Endothelial cell of umbilical vein (primary cell): ENCODE measurements around the gene LYPD4. TPM values are rescaled to one million over a fixed set of nuclear protein-coding genes. Genes with fewer than 3 reads are reported as not detected.

Experiments used
- BruUV-seq: library from RNA; stranded (reverse); fragments of 400-500 nt; replicated peaks from 2 replicates; lab custom pipeline; 2021; lab: Mats Ljungman, UMichigan
- CTCF ChIA-PET: fragments of 300-600, 350-600 bp; sonication (Branson Sonifier 250); formaldehyde crosslinking; loops from one replicate; lab custom pipeline; 2021; ENCODE audit warnings: antibody characterized with exemption, inconsistent platforms; lab: Charles Lee
- POLR2A ChIA-PET: fragments of 300-600, 350-600 bp; sonication (Branson Sonifier 250); formaldehyde crosslinking; loops from one replicate; lab custom pipeline; 2021; ENCODE audit warnings: antibody characterized with exemption, inconsistent platforms; lab: Charles Lee
- DNase-seq: peaks from one replicate; pipeline ENCODE4 v3.0.0-alpha.2; 2011; ENCODE audit warnings: low read depth, low spot score
- FAIRE-seq: peaks from 2 replicates; lab custom pipeline; 2011; peaks lifted over from hg19 to GRCh38; lab: Jason Lieb, UNC
- H2AFZ ChIP-seq: 2 replicates; pipeline ENCODE4 v1.6.0; 2012; ENCODE audit warnings: low read depth, low read length, control low read depth, inconsistent platforms
- H3K27ac ChIP-seq: 2 replicates; pipeline ENCODE4 v1.5.1; 2011; ENCODE audit warnings: low read depth, mild to moderate bottlenecking, control low read depth, low read length, moderate library complexity; ENCODE audit not compliant: insufficient read depth
- H3K27me3 ChIP-seq, 2 experiments: 2 replicates each; pipeline versions ENCODE4 v1.6.0 to v1.6.1; 2011; ENCODE audit warnings: low read length in 2 of 2, mixed read lengths in 1 of 2; ENCODE audit not compliant: control insufficient read depth in 2 of 2, insufficient read depth in 2 of 2
- H3K36me3 ChIP-seq, 2 experiments: 2 replicates in 1 of 2; 3 replicates in 1 of 2; pipeline ENCODE4 v1.5.1; 2011; ENCODE audit warnings: low read length in 2 of 2, mild to moderate bottlenecking in 1 of 2, moderate library complexity in 1 of 2; ENCODE audit not compliant: control insufficient read depth in 2 of 2, insufficient read depth in 2 of 2; ENCODE audit errors: extremely low read depth in 1 of 2
- H3K4me1 ChIP-seq: 3 replicates; pipeline ENCODE4 v1.5.1; 2011; ENCODE audit warnings: mild to moderate bottlenecking, low read length; ENCODE audit not compliant: control insufficient read depth, insufficient read depth; ENCODE audit errors: extremely low read depth
- H3K4me2 ChIP-seq: 2 replicates; pipeline ENCODE4 v1.6.1; 2011; ENCODE audit warnings: low read length, control low read depth, mixed read lengths; ENCODE audit not compliant: insufficient read depth
- H3K4me3 ChIP-seq, 3 experiments: fragments of 200-600 bp in 1 of 3; sonication (generic), shearing (Covaris generic) in 1 of 3; replicated peaks in 1 of 3; 2 replicates each; pipeline ENCODE4 v1.5.1; 2011 to 2016; ENCODE audit warnings: control low read depth in 3 of 3, low read length in 3 of 3, mild to moderate bottlenecking in 2 of 3, inconsistent platforms in 1 of 3, low read depth in 1 of 3, moderate library complexity in 1 of 3; ENCODE audit not compliant: insufficient read depth in 1 of 3
- H3K79me2 ChIP-seq: 2 replicates; pipeline ENCODE4 v1.6.0; 2012; ENCODE audit warnings: low read length, inconsistent platforms; ENCODE audit not compliant: control insufficient read depth, insufficient read depth
- H3K9ac ChIP-seq: replicated peaks from 2 replicates; pipeline ENCODE3; 2011; ENCODE audit warnings: low read length, control low read depth; ENCODE audit not compliant: insufficient read depth; ENCODE audit errors: extremely low read depth
- H3K9me1 ChIP-seq: replicated peaks from 3 replicates; pipeline ENCODE4 v1.6.0; 2011; ENCODE audit warnings: mild to moderate bottlenecking, low read length; ENCODE audit not compliant: control insufficient read depth, insufficient read depth; ENCODE audit errors: extremely low read depth
- H3K9me3 ChIP-seq: replicated peaks from 2 replicates; pipeline ENCODE4 v1.5.1; 2012; ENCODE audit warnings: low read length, inconsistent platforms; ENCODE audit not compliant: control insufficient read depth, insufficient read depth
- H4K20me1 ChIP-seq: replicated peaks from 2 replicates; pipeline ENCODE3; 2011; ENCODE audit warnings: mild to moderate bottlenecking, low read length; ENCODE audit not compliant: control insufficient read depth, insufficient read depth; ENCODE audit errors: extremely low read depth
- CTCF ChIP-seq, 2 donors: IDR thresholded peaks; 1 replicate in 1 of 2; 2 replicates in 1 of 2; pipeline ENCODE4 v1.5.1; 2011; ENCODE audit warnings: low read length in 2 of 2, mild to moderate bottlenecking in 2 of 2, moderate library complexity in 2 of 2, control low read depth in 1 of 2, inconsistent platforms in 1 of 2, low read depth in 1 of 2; ENCODE audit not compliant: insufficient read depth in 1 of 2; ENCODE audit errors: extremely low read depth in 1 of 2
- EZH2 ChIP-seq: IDR thresholded peaks from 2 replicates; pipeline ENCODE4 v1.6.1; 2012; ENCODE audit warnings: borderline replicate concordance, low read depth, mild to moderate bottlenecking, moderate library complexity, low read length, inconsistent platforms; ENCODE audit not compliant: severe bottlenecking
- JUN ChIP-seq: IDR thresholded peaks from 2 replicates; pipeline ENCODE4 v1.6.1; 2011; ENCODE audit warnings: borderline replicate concordance, low read depth; ENCODE audit not compliant: insufficient read length, insufficient read depth
- POLR2A ChIP-seq: IDR thresholded peaks from 2 replicates; pipeline ENCODE4 v1.6.1; 2012; ENCODE audit warnings: low read depth, mild to moderate bottlenecking, control low read depth, low read length
- POLR2AphosphoS5 ChIP-seq: IDR thresholded peaks from 2 replicates; pipeline ENCODE4 v1.6.1; 2012; ENCODE audit warnings: low read depth, mild to moderate bottlenecking, control low read depth, low read length, moderate library complexity; ENCODE audit not compliant: insufficient read depth
- dilution Hi-C: fragments of 300-500 bp; cut with MboI; formaldehyde crosslinking; loops from one replicate; pipeline ENCODE4 v1.15.0; 2019; ENCODE audit warnings: low sequenced_read_pairs; ENCODE audit not compliant: extremely low pct_ligation_motif_present
- intact Hi-C: fragments of 100-400 bp; cut with micrococcal nuclease; formaldehyde crosslinking; loops from one replicate; pipeline ENCODE4 v1.10.0; 2022
- polyA plus RNA-seq, 4 experiments: library from polyadenylated mRNA; depleted of rRNA in 3 of 4; stranded (reverse) in 3 of 4; unstranded in 1 of 4; fragments of >200 nt; gene quantifications; 2 replicates each; pipeline versions ENCODE4 v1.2.1 to v1.2.3, GENCODE V29; 2011 to 2012; ENCODE audit warnings: missing spikeins in 1 of 4
- total RNA-seq: library from RNA; stranded (reverse); gene quantifications from 2 replicates; pipeline ENCODE4 v1.2.3, GENCODE V29; 2021
- TF ChIP-seq, protein P1 (sequence below): IDR thresholded peaks from 2 replicates; pipeline ENCODE4 v1.6.1; 2011; ENCODE audit not compliant: insufficient read depth, insufficient read length

The LYPD4 gene
- total and polyA plus RNA-seq, 2 donors (not counting 3 experiments of a cell fraction or from before 2014, with no cell fraction given): not detected

GRCh38 chr19:41860419-41861115 is 16.1 kb upstream of the LYPD4 start:
- no peaks in the 10 kb centered on the region for H3K27me3 ChIP-seq
- H3K27ac ChIP-seq: peak overlapping the region; percentile 93
- H2AFZ ChIP-seq: no peak overlapping the region
- peaks cover 39% of the 10 kb centered on the region for H3K4me1 ChIP-seq
- no peaks in the 10 kb centered on the region for H4K20me1 ChIP-seq
- peaks cover 23 to 37% of the 10 kb centered on the region in 2 experiments for H3K36me3 ChIP-seq
- H3K9me3 ChIP-seq: no peaks in the 10 kb centered on the region
- H3K79me2 ChIP-seq: peaks cover 54% of the 10 kb centered on the region
- intact Hi-C loops: loop anchor here (1.0 kb wide), 1 partner anchor 24 kb away; no protein-coding TSS in a partner anchor
- FAIRE-seq (no peak), DNase-seq (peak; percentile 40)
- H3K9ac ChIP-seq: peak overlapping the region; percentile 98
- dilution Hi-C loops: no loop called here
- H3K4me2 ChIP-seq: peak overlapping the region; percentile 88
- H3K9me1 ChIP-seq: no peaks in the 10 kb centered on the region
- ChIA-PET CTCF (interaction anchor here (1.3 to 4.0 kb wide), 4 partner anchors 9 to 98 kb away, joined by 4 to 18 read pairs (median 7); partner anchors contain the start of gene RABAC1), POLR2A (interaction anchor here (0.6 to 1.6 kb wide), 7 partner anchors 8 to 215 kb away, joined by 3 to 7 read pairs (median 4); partner anchors contain the start of genes RABAC1 and ZNF574)
- no peak for TF ChIP-seq EZH2
- H3K4me3 ChIP-seq: peak overlapping the region; percentile 78 to 86 (median 85)
- BruUV-seq: TSS peak; percentile 72

DNA sequence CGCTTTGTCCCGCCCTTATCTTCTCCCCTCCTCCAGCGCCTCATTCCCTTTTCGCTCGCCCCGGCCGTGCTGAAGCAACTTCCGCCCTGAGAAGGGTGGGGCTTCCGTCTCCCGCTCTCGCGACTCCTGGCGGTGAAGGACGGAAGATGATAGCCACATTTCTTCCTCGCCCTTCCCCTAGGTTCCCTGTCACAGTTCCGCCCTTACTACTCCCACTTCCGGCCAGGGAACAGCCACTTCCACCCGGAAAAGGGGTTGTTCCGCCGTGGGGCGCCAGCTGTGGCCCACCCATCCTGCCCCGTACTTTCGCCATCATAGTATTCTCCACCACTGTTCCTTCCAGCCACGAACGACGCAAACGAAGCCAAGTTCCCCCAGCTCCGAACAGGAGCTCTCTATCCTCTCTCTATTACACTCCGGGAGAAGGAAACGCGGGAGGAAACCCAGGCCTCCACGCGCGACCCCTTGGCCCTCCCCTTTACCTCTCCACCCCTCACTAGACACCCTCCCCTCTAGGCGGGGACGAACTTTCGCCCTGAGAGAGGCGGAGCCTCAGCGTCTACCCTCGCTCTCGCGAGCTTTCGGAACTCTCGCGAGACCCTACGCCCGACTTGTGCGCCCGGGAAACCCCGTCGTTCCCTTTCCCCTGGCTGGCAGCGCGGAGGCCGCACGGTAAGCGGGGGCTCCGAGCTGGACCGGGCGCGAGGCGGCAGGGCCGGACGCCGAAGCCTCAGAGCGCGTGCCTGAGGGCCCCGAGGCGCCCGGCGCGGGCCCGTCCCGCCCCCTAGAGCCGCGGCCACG is 15.3 kb upstream of the LYPD4 start, which contains the start of gene RPS19:
Gene RPS19 (plus strand): TSS at position 638 of the 801 bp plus-strand sequence. CDS start 520 bp downstream, outside the sequence.
- Histone ChIP-seq H3K9me1 (no peaks in the 10 kb centered on the region), H3K9ac (peak within 1 kb of the TSS; percentile 98), H3K27me3 (no peaks in the 10 kb centered on the region), H3K4me1 (peaks cover 39% of the 10 kb centered on the region), H3K4me2 (peak within 1 kb of the TSS; percentile 88), H2AFZ (peak within 1 kb of the TSS; percentile 45), H3K9me3 (no peaks in the 10 kb centered on the region), H3K79me2 (peaks cover 46% of the 10 kb centered on the region), H3K4me3 (peak within 1 kb of the TSS; percentile 78 to 86 (median 85)), H3K36me3 (peaks cover 23 to 33% of the 10 kb centered on the region in 2 experiments), H4K20me1 (no peaks in the 10 kb centered on the region), H3K27ac (peak within 1 kb of the TSS; percentile 93)
- POLR2A ChIA-PET: interaction anchor here (0.6 to 1.6 kb wide), 8 partner anchors 9 to 216 kb away, joined by 3 to 7 read pairs (median 4); partner anchors contain the start of genes RABAC1 and ZNF574
- intact Hi-C loops (loop anchor here (1.0 kb wide), 2 partner anchors 24 to 98 kb away; no protein-coding TSS in a partner anchor), dilution Hi-C loops (no loop called here)
- peak; percentile 86 for TF ChIP-seq POLR2A
- TF ChIP-seq JUN: no peak
- TF ChIP-seq POLR2AphosphoS5: peak; percentile 97
- no peak for TF ChIP-seq EZH2
- TF ChIP-seq CTCF (IDR thresholded peaks at IDR 0.05; ENCODE audit: extremely low read depth in 1 of 2, insufficient read depth in 1 of 2, low read depth in 1 of 2, low read length in 2 of 2): peak; percentile 43 to 65
- TF ChIP-seq, protein P1, sequence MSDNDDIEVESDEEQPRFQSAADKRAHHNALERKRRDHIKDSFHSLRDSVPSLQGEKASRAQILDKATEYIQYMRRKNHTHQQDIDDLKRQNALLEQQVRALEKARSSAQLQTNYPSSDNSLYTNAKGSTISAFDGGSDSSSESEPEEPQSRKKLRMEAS: peak; percentile 50
- DNase-seq (peak; percentile 99), FAIRE-seq (peak; percentile 98)
- CTCF ChIA-PET: interaction anchor here (0.7 to 4.0 kb wide), 8 partner anchors 8 to 175 kb away, joined by 3 to 18 read pairs (median 4); partner anchors contain the start of gene RABAC1
- no TSS peak for BruUV-seq
